ENCODE results near the gene ZNF148. TPM values are rescaled to one million over a fixed set of nuclear protein-coding genes. Genes with fewer than 3 reads are reported as not detected.

Gene ZNF148
- total RNA-seq, 1 experiment from 2014 or later, result 24.8 TPM

- H3K23me2 ChIP-seq (ENCODE audit: insufficient read length, low read depth, low read length, poor library complexity, severe bottlenecking), result no peaks in the 10 kb centered on the region
- no CpG with 5 or more reads among the region's 1 CpG for WGBS (ENCODE audit: extremely low coverage, insufficient read length, low lambda C conversion rate)
- no peaks in the 10 kb centered on the region for H3K27me3 Mint-ChIP-seq (ENCODE audit: low read depth)
Measured at GRCh38 chr3:125246237-125246636, 128.9 kb downstream of the ZNF148 start.

More at GRCh38 chr3:125246237-125246636, 128.9 kb downstream of the ZNF148 start:
- Histone ChIP-seq H3K27ac (ENCODE audit: insufficient read length, low read depth, low read length) (no peak overlapping the region), H3K9ac (ENCODE audit: extremely low read depth, insufficient read length, low read length) (no peak overlapping the region), H3K79me2 (ENCODE audit: insufficient read depth, low read length) (no peaks in the 10 kb centered on the region), H2BK20ac (ENCODE audit: low read depth, low read length, poor library complexity, severe bottlenecking) (no peak overlapping the region), H3K56ac (ENCODE audit: insufficient read length, low read depth, low read length) (no peak overlapping the region), H4K5ac (ENCODE audit: insufficient read length, low read depth, low read length) (no peak overlapping the region), H2AFZ (ENCODE audit: low read length) (no peak overlapping the region), H2BK5ac (ENCODE audit: insufficient read length, low read length) (no peak overlapping the region), H3K4ac (ENCODE audit: low read depth, low read length) (no peak overlapping the region), H3K27me3 (ENCODE audit: insufficient read depth, low read length) (no peaks in the 10 kb centered on the region), H2BK15ac (ENCODE audit: low read depth, low read length) (no peak overlapping the region), H2BK120ac (ENCODE audit: low read depth, low read length, poor library complexity, severe bottlenecking) (no peak overlapping the region), H3K9me3 (ENCODE audit: control insufficient read depth, low read depth, low read length) (no peaks in the 10 kb centered on the region), H2AK5ac (ENCODE audit: insufficient read length, low read length) (no peak overlapping the region), H2BK12ac (ENCODE audit: insufficient read length, low read depth, low read length) (no peak overlapping the region), H3K79me1 (ENCODE audit: insufficient read depth, low read depth, low read length, poor library complexity, severe bottlenecking) (no peaks in the 10 kb centered on the region), H4K8ac (replicated peaks; ENCODE audit: insufficient read length, low read depth, low read length) (no peak overlapping the region), H3K4me1 (ENCODE audit: insufficient read depth, low read length) (no peaks in the 10 kb centered on the region), H4K20me1 (ENCODE audit: control insufficient read depth, insufficient read depth, insufficient read length) (no peaks in the 10 kb centered on the region), H3K4me2 (ENCODE audit: insufficient read depth, insufficient read length, low read length) (no peak overlapping the region), H3K23ac (ENCODE audit: insufficient read length, low read depth, low read length) (no peak overlapping the region), H3K14ac (ENCODE audit: insufficient read depth, low read length) (no peak overlapping the region), H4K91ac (ENCODE audit: insufficient read length, low read depth, low read length) (no peak overlapping the region), H3T11ph (ENCODE audit: low read length) (no peak overlapping the region), H3K18ac (ENCODE audit: insufficient read length, low read depth, low read length) (no peak overlapping the region)
- H3K27ac Mint-ChIP-seq, result no peak overlapping the region
- no peak for DNase-seq
- no peaks in the 10 kb centered on the region for H3K9me3 Mint-ChIP-seq
- TF ChIP-seq, protein P1, sequence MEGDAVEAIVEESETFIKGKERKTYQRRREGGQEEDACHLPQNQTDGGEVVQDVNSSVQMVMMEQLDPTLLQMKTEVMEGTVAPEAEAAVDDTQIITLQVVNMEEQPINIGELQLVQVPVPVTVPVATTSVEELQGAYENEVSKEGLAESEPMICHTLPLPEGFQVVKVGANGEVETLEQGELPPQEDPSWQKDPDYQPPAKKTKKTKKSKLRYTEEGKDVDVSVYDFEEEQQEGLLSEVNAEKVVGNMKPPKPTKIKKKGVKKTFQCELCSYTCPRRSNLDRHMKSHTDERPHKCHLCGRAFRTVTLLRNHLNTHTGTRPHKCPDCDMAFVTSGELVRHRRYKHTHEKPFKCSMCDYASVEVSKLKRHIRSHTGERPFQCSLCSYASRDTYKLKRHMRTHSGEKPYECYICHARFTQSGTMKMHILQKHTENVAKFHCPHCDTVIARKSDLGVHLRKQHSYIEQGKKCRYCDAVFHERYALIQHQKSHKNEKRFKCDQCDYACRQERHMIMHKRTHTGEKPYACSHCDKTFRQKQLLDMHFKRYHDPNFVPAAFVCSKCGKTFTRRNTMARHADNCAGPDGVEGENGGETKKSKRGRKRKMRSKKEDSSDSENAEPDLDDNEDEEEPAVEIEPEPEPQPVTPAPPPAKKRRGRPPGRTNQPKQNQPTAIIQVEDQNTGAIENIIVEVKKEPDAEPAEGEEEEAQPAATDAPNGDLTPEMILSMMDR (conservative IDR thresholded peaks at IDR 0.05), result no peak
- no peaks in the 10 kb centered on the region for H3K4me1 Mint-ChIP-seq
- no peaks in the 10 kb centered on the region; a peak in 1 of 7 replicates for H3K36me3 Mint-ChIP-seq (ENCODE audit: insufficient read depth in 1 of 3, low read depth in 3 of 3)
- H3K4me3 Mint-ChIP-seq, result no peak overlapping the region

Data from H9 (cell line).